Common myeloid progenitor, CD34-positive (primary cell): ENCODE results near the gene MBTPS1.

ENCODE experiments used
- CTCF ChIA-PET: fragments of 350-600 bp; sonication (Branson Sonifier 250); formaldehyde crosslinking; loops from one replicate; lab custom pipeline; 2021; ENCODE audit warnings: antibody characterized with exemption; lab: Charles Lee
- POLR2A ChIA-PET: fragments of 350-600 bp; sonication (Branson Sonifier 250); formaldehyde crosslinking; loops from one replicate; lab custom pipeline; 2021; ENCODE audit warnings: antibody characterized with exemption; lab: Charles Lee
- DNase-seq, 3 donors: peaks; one replicate each; pipeline versions ENCODE4 v3.0.0 to v3.0.0-alpha.2; 2013
- H3K27ac ChIP-seq, 2 experiments: 1 replicate in 1 of 2; 2 replicates in 1 of 2; pipeline ENCODE4 v1.7.0; 2013; ENCODE audit warnings: inconsistent platforms in 2 of 2, low read length in 2 of 2, mild to moderate bottlenecking in 2 of 2, low read depth in 1 of 2, moderate library complexity in 1 of 2; ENCODE audit not compliant: severe bottlenecking in 2 of 2, insufficient read depth in 1 of 2, poor library complexity in 1 of 2
- H3K27me3 ChIP-seq, 5 experiments: replicated peaks in 2 of 5; 1 replicate in 3 of 5; 2 replicates in 2 of 5; pipeline versions ENCODE4 v1.6.1 to v1.7.0; 2013; ENCODE audit warnings: low read length in 4 of 5, mild to moderate bottlenecking in 2 of 5, moderate library complexity in 2 of 5, inconsistent platforms in 1 of 5; ENCODE audit not compliant: insufficient read depth in 5 of 5, control insufficient read depth in 4 of 5
- H3K36me3 ChIP-seq, 4 experiments: 1 replicate in 2 of 4; 2 replicates in 2 of 4; pipeline versions ENCODE4 v1.6.1 to v1.7.0; 2013; ENCODE audit warnings: low read length in 3 of 4, control low read depth in 1 of 4, mild to moderate bottlenecking in 1 of 4; ENCODE audit not compliant: control insufficient read depth in 4 of 4, insufficient read depth in 4 of 4
- H3K4me1 ChIP-seq, 4 experiments: 1 replicate in 3 of 4; 2 replicates in 1 of 4; pipeline versions ENCODE4 v1.6.1 to v1.7.1; 2013; ENCODE audit warnings: low read length in 3 of 4, mild to moderate bottlenecking in 3 of 4, control low read depth in 1 of 4, inconsistent platforms in 1 of 4, moderate library complexity in 1 of 4; ENCODE audit not compliant: control insufficient read depth in 4 of 4, insufficient read depth in 4 of 4; ENCODE audit errors: control extremely low read depth in 1 of 4
- H3K4me3 ChIP-seq, 7 experiments: 1 replicate in 4 of 7; 2 replicates in 3 of 7; pipeline versions ENCODE4 v1.5.1 to v1.7.0; 2013; ENCODE audit warnings: mild to moderate bottlenecking in 7 of 7, low read length in 6 of 7, moderate library complexity in 6 of 7, inconsistent platforms in 2 of 7, low read depth in 2 of 7, control low read depth in 1 of 7; ENCODE audit not compliant: insufficient read depth in 4 of 7, control insufficient read depth in 1 of 7; ENCODE audit errors: extremely low read depth in 1 of 7
- H3K9me3 ChIP-seq, 5 experiments: 1 replicate in 4 of 5; 2 replicates in 1 of 5; pipeline versions ENCODE4 v1.6.1 to v1.7.1; 2013; ENCODE audit warnings: low read length in 4 of 5, mild to moderate bottlenecking in 2 of 5, inconsistent platforms in 1 of 5, low read depth in 1 of 5, moderate library complexity in 1 of 5; ENCODE audit not compliant: control insufficient read depth in 4 of 5, insufficient read depth in 2 of 5; ENCODE audit errors: control extremely low read depth in 1 of 5
- WGBS: methylation state at CpG from one replicate; pipeline ENCODE4 v1.1.5; 2013; ENCODE audit not compliant: insufficient coverage; 5-methylcytosine and 5-hydroxymethylcytosine counted together

Gene MBTPS1

DNA sequence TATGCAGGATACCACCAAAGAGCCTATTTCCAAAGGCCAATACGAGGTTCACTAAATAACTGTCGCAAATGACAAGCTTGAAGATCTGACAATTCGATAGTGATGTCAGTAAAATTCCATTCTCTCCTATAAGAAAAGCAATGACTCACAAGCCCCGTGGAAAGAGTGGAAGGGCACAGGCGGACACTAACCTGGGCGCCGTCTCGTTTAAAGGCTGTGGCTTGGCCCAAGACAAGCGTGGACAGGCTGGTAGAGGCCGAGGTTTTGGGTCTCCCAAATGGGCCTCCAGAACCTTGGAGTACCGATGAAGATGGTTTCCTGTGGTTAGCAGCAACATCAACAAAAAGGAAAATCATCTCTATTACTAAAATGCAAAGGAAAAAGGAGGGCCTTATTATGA is 57.6 kb downstream of the MBTPS1 start:
- Histone ChIP-seq H3K4me1 (no peaks in the 10 kb centered on the region), H3K27me3 (no peaks in the 10 kb centered on the region), H3K4me3 (no peak overlapping the region), H3K36me3 (peaks cover 29 to 92% (median 63%) of the 10 kb centered on the region in 4 experiments), H3K27ac (no peak overlapping the region), H3K9me3 (no peaks in the 10 kb centered on the region)
- no peak for DNase-seq
- ChIA-PET CTCF (interaction anchor here (0.9 to 4.0 kb wide), 5 partner anchors 9 to 105 kb away, joined by 3 to 21 read pairs (median 3); no protein-coding TSS in a partner anchor), POLR2A (no interaction called here)
- WGBS: 100% methylated on average over 9 of the region's 11 CpGs

DNA sequence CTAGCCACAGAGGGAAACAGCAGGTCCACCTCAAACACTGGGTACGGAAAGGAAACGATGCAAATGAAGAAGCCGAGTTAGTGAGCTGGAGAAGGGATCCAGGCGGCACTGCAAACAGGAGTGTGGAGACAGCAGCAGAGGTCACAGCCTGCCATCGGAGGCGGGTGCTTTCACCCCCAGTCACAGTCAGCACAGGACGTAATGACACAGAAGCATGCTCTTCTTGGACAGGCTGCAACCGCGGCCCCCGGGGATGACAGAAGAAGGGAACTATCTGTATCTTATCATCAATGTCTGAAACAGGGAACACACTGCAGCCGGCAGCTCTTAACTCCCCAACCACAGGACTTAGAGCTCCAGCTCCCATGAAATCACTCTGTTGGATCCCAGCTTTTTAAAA is 58.1 kb downstream of the MBTPS1 start:
- Histone ChIP-seq H3K27ac (no peak overlapping the region), H3K27me3 (no peaks in the 10 kb centered on the region), H3K9me3 (no peaks in the 10 kb centered on the region), H3K4me3 (no peak overlapping the region), H3K36me3 (peaks cover 29 to 93% (median 65%) of the 10 kb centered on the region in 4 experiments), H3K4me1 (no peaks in the 10 kb centered on the region)
- no peak for DNase-seq
- POLR2A ChIA-PET: no interaction called here
- 98% methylated on average over 8 of the region's 11 CpGs for WGBS
- CTCF ChIA-PET: interaction anchor here (0.9 to 4.0 kb wide), 4 partner anchors 14 to 104 kb away, joined by 3 to 21 read pairs (median 8); no protein-coding TSS in a partner anchor

DNA sequence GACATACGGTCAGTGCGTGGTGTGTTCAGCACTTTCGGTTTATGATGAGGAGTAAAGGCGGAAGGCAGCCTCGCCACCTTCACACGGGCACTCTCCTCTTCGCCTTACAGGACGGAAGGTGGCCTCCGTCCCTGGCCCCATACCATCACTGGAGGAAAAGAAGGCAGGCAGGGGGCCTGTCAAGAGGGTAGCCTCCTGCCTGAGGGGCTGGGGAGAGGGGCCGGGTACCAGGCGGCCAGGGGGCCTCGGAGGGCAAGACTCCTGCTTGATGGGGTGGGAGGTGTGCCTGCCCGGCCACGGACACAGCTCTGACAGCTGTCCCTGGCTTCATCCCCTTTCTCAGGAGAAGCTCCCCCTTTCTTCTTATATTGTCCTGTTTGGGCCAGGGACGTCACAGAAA is 58.5 kb downstream of the MBTPS1 start:
- CTCF ChIA-PET: interaction anchor here (0.8 to 4.0 kb wide), 6 partner anchors 9 to 104 kb away, joined by 3 to 21 read pairs (median 4); no protein-coding TSS in a partner anchor
- POLR2A ChIA-PET: no interaction called here
- no peaks in the 10 kb centered on the region for H3K9me3 ChIP-seq
- H3K27me3 ChIP-seq: no peaks in the 10 kb centered on the region
- no peak for DNase-seq
- H3K4me1 ChIP-seq: no peaks in the 10 kb centered on the region
- 98% methylated on average over 11 of the region's 15 CpGs for WGBS
- H3K4me3 ChIP-seq: no peak overlapping the region
- H3K27ac ChIP-seq: no peak overlapping the region
- peaks cover 29 to 94% (median 66%) of the 10 kb centered on the region in 4 experiments for H3K36me3 ChIP-seq

DNA sequence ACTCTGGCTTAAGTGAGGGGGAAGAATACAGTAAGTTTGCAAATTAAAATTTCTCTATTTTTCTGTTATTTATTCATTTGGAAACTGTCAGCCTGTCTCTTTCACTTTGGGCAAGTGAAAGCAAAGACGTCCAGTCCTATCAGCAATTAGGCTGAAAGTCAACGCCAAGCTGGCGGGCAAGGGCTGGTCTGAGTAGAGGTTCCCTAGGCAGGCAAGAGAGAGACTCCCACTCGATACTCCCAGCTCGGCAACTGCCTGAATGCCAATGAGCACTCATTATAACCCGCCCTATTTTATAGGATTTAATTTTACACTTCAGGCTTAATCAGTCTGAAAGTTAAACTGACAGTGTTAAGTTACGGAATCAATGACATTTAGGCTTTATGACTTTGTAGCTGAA is 59.8 kb downstream of the MBTPS1 start:
- no peak overlapping the region for H3K4me3 ChIP-seq
- H3K9me3 ChIP-seq: no peaks in the 10 kb centered on the region
- H3K36me3 ChIP-seq: peaks cover 31 to 95% (median 65%) of the 10 kb centered on the region in 4 experiments
- DNase-seq: no peak
- no peaks in the 10 kb centered on the region for H3K27me3 ChIP-seq
- no peak overlapping the region for H3K27ac ChIP-seq
- H3K4me1 ChIP-seq: no peaks in the 10 kb centered on the region
- CTCF ChIA-PET: interaction anchor here (0.8 to 2.2 kb wide), 3 partner anchors 9 to 15 kb away, joined by 3 to 9 read pairs (median 6); no protein-coding TSS in a partner anchor
- POLR2A ChIA-PET: no interaction called here
- WGBS: 98% methylated on average over 7 of the region's 7 CpGs

DNA sequence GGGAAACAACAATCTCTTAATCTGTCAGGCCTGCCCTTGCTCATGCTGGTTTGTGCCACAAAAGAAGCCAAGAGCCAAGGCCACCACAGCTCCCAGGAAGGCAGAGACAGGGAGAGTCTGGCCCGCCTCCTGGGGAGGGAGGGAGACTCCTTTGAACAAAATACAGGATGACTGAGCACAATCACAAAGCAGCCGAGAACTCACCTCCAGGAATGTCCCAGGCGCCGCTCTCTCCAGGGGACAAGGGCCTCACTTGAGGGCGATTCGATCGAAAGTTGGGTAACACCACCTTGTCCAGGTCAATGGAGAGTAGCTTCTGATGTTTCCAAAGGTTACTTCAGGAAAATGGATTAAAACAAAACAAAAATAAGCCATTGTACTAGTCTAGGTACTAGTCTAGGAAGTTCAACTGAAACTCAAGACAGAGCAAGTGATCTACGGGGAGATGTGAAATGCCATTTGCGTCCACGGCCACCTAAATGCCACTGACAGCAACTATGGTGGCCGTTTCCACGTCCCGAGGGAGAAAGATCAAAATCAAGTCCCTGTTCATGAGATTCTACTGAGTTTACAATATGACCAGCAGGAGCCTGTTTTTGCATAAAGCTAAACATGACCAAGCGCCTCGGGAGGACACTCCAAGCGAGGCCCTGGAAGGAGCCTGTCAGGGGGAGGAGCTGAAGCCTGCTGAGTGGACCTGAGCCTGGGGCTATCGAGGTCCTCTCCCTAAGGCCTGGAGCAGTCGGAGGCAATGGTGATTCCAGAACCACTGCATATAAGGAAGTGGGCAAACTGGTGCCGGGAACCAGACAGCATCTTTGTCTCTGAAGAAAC is 60.7 kb downstream of the MBTPS1 start:
- Histone ChIP-seq H3K27me3 (no peaks in the 10 kb centered on the region), H3K4me1 (no peaks in the 10 kb centered on the region), H3K36me3 (peaks cover 25 to 89% (median 58%) of the 10 kb centered on the region in 4 experiments), H3K9me3 (no peaks in the 10 kb centered on the region), H3K27ac (no peak overlapping the region), H3K4me3 (no peak overlapping the region)
- DNase-seq: no peak
- CTCF ChIA-PET: interaction anchor here (1.0 to 2.2 kb wide), 4 partner anchors 10 to 129 kb away, joined by 3 to 9 read pairs (median 4); no protein-coding TSS in a partner anchor
- WGBS: over 99% methylated on average over 19 of the region's 19 CpGs
- POLR2A ChIA-PET: no interaction called here

DNA sequence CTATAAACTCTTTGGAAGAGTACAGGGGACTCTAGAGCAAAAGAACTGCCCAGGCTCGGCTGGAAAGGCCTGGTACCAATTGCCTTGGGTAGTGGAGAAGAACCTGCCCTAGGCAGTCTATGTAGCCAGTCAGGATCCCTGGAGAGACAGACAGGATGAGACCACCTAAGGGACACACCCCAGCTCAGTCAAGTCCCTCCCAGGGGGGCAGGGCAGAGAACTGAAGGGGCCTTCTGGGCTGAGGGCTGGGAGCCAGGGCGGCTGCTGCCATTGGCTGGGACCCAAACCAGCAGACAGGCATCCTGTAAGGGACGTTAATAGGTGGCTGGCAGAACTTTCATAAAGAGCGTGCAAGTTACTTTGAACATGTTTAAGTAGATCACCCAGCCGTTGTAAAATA is 61.4 kb downstream of the MBTPS1 start:
- H3K4me1 ChIP-seq: no peaks in the 10 kb centered on the region
- CTCF ChIA-PET: interaction anchor here (1.0 to 2.2 kb wide), 4 partner anchors 11 to 128 kb away, joined by 3 to 9 read pairs (median 4); no protein-coding TSS in a partner anchor
- POLR2A ChIA-PET: no interaction called here
- no peaks in the 10 kb centered on the region for H3K27me3 ChIP-seq
- DNase-seq: no peak
- no peaks in the 10 kb centered on the region for H3K9me3 ChIP-seq
- WGBS: 93% methylated on average over 4 of the region's 5 CpGs
- no peak overlapping the region for H3K4me3 ChIP-seq
- peaks cover 24 to 86% (median 53%) of the 10 kb centered on the region in 4 experiments for H3K36me3 ChIP-seq
- no peak overlapping the region for H3K27ac ChIP-seq

DNA sequence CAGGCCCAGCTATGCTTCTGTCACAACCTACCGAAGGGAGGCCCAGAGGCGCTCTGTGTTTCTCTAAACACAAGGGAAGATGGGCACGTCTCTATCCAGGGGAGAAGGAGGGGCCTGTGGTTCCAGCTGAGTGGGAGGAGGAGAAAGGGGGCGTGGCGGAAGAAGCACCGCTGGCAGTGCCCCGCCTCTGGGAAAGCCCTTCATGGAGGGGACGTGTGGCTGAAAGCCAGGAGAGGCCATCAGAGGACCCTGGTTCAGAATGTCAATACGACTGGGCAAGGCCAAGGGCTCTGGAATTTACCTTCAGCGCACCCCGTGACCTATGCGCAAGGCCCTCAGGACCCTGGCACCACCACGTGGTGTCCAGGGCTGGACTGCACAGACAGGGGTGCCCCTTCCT is 61.8 kb downstream of the MBTPS1 start:
- no peaks in the 10 kb centered on the region for H3K27me3 ChIP-seq
- ChIA-PET CTCF (interaction anchor here (1.0 to 1.6 kb wide), 3 partner anchors 8 to 97 kb away, joined by 3 to 6 read pairs (median 4); no protein-coding TSS in a partner anchor), POLR2A (no interaction called here)
- peaks cover 23 to 86% (median 51%) of the 10 kb centered on the region in 4 experiments for H3K36me3 ChIP-seq
- no peak for DNase-seq
- H3K4me1 ChIP-seq: no peaks in the 10 kb centered on the region
- no peak overlapping the region for H3K27ac ChIP-seq
- 90% methylated on average over 11 of the region's 13 CpGs for WGBS
- H3K9me3 ChIP-seq: no peaks in the 10 kb centered on the region
- H3K4me3 ChIP-seq: no peak overlapping the region
